Measurements from ENCODE around the gene PTPRD.

The PTPRD gene

GRCh38 chr9:10260501-10260900 lies 352.3 kb downstream of the PTPRD start:
- DNase-seq = no peak

DNA sequence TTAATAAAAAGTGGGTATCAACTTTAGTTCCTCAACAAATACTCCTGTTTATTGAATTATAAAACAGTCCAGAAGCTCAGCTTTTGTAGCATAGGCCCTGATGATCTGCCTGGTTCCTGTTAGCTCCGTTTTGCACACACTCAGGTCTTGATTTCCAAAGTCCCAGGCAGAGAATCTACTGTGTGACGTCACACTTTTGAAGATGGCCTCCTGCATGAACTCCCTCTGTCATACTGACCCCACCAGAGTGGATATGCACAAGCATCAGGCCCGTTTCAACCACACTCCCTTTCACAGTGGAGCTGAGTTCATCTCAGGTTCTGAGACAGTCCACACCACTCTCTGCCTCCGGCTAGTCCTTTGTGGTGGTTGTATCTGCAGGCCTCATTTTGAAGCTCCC lies 353.1 kb downstream of the PTPRD start:
- no peak for DNase-seq

DNA sequence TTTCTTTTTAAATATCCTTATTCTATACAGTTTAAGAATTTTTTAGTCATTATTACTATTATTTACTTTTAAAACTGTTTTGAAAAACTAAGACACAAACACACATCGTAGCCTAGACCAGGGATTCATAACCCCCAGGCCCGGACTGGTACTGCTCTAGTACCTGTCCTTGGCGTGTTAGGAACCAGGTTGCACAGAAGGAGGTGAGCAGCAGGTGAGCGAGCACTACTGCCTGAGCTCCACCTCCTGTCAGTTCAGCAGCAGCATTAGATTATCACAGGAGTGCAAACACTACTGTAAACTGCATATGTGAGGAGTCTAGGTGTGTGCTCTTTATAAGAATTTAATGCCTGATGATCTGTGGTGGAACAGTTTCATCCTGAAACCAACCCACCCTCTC lies 357.0 kb downstream of the PTPRD start:
- no peak for DNase-seq

- no peak for DNase-seq
Measured at GRCh38 chr9:10254338-10254737, 358.5 kb downstream of the PTPRD start.

GRCh38 chr9:10253341-10253740 lies 359.5 kb downstream of the PTPRD start:
- no peak for DNase-seq

GRCh38 chr9:10252174-10252573 lies 360.6 kb downstream of the PTPRD start:
- DNase-seq = no peak

DNA sequence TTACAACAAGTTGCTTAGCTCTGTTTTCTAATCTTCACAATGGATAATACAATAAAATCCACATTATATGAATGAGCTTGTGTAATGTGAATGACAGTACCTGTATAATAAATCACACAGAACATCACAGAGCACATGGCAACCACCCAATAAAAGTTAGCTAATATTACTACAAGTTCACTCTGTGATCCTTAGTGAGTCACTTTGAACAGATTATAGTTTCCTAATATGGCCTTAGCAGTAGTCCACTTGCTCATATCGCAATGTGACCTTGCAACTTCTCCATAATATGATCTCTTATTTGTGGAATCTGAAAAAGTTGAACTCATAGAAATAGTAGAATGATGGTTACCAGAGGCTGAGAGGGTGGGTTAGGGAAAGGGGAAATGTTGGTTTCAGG lies 361.3 kb downstream of the PTPRD start:
- DNase-seq = no peak

DNA sequence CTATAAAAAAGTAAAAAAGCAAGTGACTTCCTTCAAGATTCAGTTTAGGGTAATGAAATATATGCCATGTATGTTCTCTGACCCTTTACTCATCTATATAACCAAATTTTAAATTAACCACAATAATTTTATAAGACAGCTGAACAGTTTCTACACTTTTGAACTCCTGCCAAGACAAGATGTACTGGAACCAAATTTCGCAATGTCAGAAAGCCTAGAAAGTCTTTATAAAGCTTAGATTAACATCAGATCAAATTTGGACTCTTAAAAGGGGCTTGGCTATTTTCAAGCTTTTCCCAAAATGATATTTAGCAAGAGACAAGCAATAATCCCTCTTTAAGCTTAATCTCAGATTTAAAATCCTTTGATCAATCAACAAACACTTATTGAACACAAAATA lies 362.6 kb downstream of the PTPRD start:
- DNase-seq = no peak

DNA sequence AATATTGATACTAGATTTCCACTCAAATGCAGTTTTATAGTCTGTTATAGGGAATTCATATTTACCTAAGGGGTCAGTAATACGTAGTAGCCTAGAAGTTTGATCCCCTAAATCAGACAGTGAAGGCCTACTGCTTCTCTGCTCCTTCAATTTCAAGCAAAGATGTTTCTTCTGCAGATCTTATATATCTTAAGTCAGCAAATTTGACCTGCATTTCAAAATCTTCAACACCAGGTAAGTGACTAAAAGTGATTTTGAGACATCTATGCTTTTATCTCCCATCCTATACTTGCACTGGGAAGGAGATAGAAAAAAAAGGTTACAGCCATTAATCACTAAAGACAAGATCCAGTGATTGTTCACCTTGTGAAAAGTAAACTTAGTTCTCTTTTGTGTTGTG lies 363.9 kb downstream of the PTPRD start:
- no peak for DNase-seq

DNA sequence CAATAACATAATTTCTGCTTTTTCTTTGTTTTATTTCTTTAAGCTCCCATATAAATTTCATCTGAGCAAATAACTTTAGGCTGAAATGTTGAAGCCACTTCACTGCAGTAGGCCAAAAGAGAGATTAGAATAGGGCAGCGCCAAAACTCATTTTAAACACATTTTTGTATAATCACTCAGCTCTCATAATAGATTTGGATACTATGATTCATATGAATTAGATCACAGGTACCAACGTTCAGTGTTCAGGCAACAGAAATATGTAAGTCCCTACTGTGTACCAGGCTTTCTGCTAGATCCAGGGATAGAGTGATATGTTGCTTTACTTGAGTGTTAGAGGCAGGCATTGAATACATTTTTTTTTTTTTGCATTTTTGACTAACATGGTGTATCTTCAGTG lies 370.5 kb downstream of the PTPRD start:
- no peak for DNase-seq

GRCh38 chr9:10238087-10238486 lies 374.7 kb downstream of the PTPRD start:
- no peak for DNase-seq

DNA sequence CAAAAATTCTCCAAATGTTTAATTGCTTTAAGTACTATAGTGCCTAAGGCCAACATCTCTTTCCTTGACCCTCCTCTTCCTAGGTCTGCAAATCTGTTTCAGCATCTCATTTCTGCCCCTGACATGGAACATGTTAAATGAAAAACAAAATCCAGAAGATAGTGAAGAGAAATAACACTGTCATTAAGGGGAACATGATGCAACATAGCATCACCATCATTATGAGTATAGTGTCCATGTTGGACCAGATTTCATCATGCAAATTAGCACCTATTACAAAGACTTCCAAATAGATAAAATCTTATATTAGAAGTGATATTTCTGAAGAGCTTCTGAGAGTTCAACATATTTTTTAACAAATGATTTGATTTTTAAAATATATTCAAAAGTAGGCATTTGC lies 375.2 kb downstream of the PTPRD start:
- no peak for DNase-seq

- DNase-seq = no peak
Measured at GRCh38 chr9:10236161-10236560, 376.6 kb downstream of the PTPRD start.

- no peak for DNase-seq
Measured at GRCh38 chr9:10235376-10235775, 377.4 kb downstream of the PTPRD start.

- no peak for DNase-seq
Measured at GRCh38 chr9:10232352-10232930, 380.4 kb downstream of the PTPRD start.

- DNase-seq = no peak
Measured at GRCh38 chr9:10230512-10230911, 382.3 kb downstream of the PTPRD start.

DNA sequence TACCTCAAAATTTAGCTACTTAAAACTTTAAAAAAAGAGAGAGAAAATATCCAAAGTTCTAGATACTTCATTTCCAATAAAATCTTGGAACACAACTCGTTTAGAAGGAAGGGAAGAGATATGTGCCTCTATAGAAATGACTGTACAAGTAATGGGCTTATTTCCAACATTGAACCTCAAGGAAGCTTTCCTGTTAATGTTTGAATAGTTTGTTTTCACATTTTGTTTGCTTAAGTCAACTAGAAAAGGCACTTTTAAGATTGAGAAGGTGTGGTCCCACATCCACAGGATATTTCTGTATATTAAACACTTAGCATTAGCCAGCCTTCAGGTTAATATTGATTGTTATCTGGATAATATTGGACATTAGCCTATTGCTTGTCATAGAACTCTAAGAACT lies 384.7 kb downstream of the PTPRD start:
- no peak for DNase-seq

- no peak for DNase-seq
Measured at GRCh38 chr9:10226996-10227395, 385.8 kb downstream of the PTPRD start.

DNA sequence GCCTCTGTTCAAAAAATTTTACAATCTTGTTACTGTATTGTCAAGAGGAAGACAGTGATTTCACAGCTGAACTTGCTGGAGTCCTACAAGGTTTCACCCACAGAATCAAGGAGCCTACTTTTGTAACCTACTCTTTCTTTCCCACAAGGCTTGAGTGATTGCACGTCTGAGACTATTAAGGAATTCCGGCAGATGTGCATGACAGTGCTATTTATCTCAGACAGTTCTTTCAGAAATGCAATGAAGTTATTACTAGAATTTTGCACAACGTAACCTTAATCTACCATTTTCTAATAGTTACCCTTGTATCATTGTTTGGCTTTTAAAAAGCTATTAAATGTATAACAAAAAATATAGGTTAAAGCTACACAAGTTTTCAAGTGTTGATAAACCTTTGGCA lies 400.1 kb downstream of the PTPRD start:
- no peak for DNase-seq

GRCh38 chr9:10208691-10209069 lies 404.1 kb downstream of the PTPRD start:
- no peak for DNase-seq

- no peak for DNase-seq
Measured at GRCh38 chr9:10204276-10204675, 408.5 kb downstream of the PTPRD start.

DNA sequence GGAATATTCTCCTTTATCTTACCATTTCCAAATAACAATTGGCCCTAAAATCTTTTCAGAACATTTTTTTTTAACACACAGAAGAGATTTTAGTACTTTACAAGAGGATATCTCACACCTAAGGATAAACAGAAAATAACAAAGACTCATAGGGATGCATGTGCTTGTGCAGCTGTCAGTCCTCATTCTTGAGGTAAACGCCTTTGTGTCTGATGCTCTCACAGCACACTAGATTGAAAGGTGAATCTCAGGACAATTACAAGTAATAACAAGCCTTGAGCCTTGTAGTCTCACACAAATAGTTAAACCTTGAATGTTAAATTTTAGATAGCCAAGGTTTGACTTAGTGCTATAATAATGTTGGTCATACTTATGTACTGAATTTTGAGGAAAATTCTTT lies 439.2 kb downstream of the PTPRD start:
- DNase-seq = no peak

- no peak for DNase-seq
Measured at GRCh38 chr9:10172476-10172875, 440.3 kb downstream of the PTPRD start.

DNA sequence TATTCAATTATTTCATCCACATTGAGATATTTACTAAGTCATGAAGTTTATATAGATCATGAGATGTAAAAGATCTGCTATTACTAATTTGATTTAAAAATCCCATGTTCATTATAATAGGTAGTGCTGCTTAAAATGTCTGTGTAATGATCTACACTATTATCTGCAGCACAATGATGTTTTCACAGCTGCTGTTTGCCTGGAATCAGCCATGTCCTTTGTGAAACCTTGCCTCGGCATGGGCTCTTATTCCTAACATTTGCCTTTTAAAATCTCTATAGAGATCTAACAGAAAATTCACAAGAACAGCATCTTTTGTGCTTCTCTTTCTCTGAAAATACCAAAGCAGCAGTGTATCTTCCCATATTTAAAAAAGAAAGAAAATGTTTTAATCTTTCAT lies 444.6 kb downstream of the PTPRD start:
- no peak for DNase-seq

GRCh38 chr9:10148796-10149195 lies 464.0 kb downstream of the PTPRD start:
- no peak for DNase-seq

Data from NCI-H1694 (cell line).